ENCODE data around the gene LILRA2. TPM values are rescaled to one million over a fixed set of nuclear protein-coding genes. Genes with fewer than 3 reads are reported as not detected.
"Not testable (repeated sequence)": the region's sequence is repeated elsewhere in the genome, so short reads cannot be mapped to it uniquely, and the experiment has no call there.

The LILRA2 gene
- total and polyA plus RNA-seq, 8 donors: 0.86 to 39.7 (median 1.1) TPM

- ATAC-seq: no peak
- no peak for TF ChIP-seq CTCF (IDR thresholded peaks at IDR 0.05)
- DNase-seq: no peak
- Histone ChIP-seq H3K4me1 (no peaks in the 10 kb centered on the region), H3K36me3 (no peaks in the 10 kb centered on the region), H3K27me3 (no peaks in the 10 kb centered on the region), H3K27ac (no peak overlapping the region), H3K9me3 (no peaks in the 10 kb centered on the region), H3K4me3 (no peak overlapping the region)
- intact Hi-C loops (cut with DNase I): no loop called here
Observed at GRCh38 chr19:54620464-54620863, 46.9 kb downstream of the LILRA2 start.

GRCh38 chr19:54622431-54622830 is 48.8 kb downstream of the LILRA2 start:
- intact Hi-C loops (cut with DNase I): no loop called here
- no peak for TF ChIP-seq CTCF (IDR thresholded peaks at IDR 0.05)
- DNase-seq: no peak
- ATAC-seq: no peak
- Histone ChIP-seq H3K27me3 (no peaks in the 10 kb centered on the region), H3K27ac (no peak overlapping the region), H3K36me3 (no peaks in the 10 kb centered on the region), H3K9me3 (no peaks in the 10 kb centered on the region), H3K4me3 (no peak overlapping the region), H3K4me1 (no peaks in the 10 kb centered on the region)

GRCh38 chr19:54624234-54624633 is 50.6 kb downstream of the LILRA2 start:
- H3K4me1 ChIP-seq; DNase-seq; intact Hi-C loops (cut with DNase I); ATAC-seq; H3K36me3 ChIP-seq; H3K27ac ChIP-seq; H3K4me3 ChIP-seq; H3K9me3 ChIP-seq; H3K27me3 ChIP-seq: not testable (repeated sequence)

GRCh38 chr19:54624934-54625730 is 51.5 kb downstream of the LILRA2 start:
- H3K27ac ChIP-seq; H3K27me3 ChIP-seq; H3K9me3 ChIP-seq; DNase-seq; H3K4me1 ChIP-seq; H3K36me3 ChIP-seq; intact Hi-C loops (cut with DNase I); H3K4me3 ChIP-seq; ATAC-seq: not testable (repeated sequence)

GRCh38 chr19:54626757-54627156 is 53.2 kb downstream of the LILRA2 start:
- intact Hi-C loops (cut with DNase I): no loop called here
- peaks cover 0 to 25% of the 10 kb centered on the region in 2 donors for H3K27me3 ChIP-seq
- no peak for DNase-seq
- no peak overlapping the region for H3K4me3 ChIP-seq
- ATAC-seq: no peak
- no peak overlapping the region for H3K27ac ChIP-seq
- no peaks in the 10 kb centered on the region for H3K9me3 ChIP-seq
- peaks cover 0 to 8% of the 10 kb centered on the region in 2 donors for H3K4me1 ChIP-seq
- peaks cover 0 to 1% of the 10 kb centered on the region in 2 donors for H3K36me3 ChIP-seq
- no peak for TF ChIP-seq CTCF (IDR thresholded peaks at IDR 0.05)

GRCh38 chr19:54627912-54628311 is 54.3 kb downstream of the LILRA2 start:
- H3K9me3 ChIP-seq; H3K27ac ChIP-seq; ATAC-seq; intact Hi-C loops (cut with DNase I); DNase-seq; H3K4me3 ChIP-seq: not testable (repeated sequence)
- peaks cover 0 to 11% of the 10 kb centered on the region in 2 donors for H3K4me1 ChIP-seq
- peaks cover 0 to 13% of the 10 kb centered on the region in 2 donors for H3K36me3 ChIP-seq
- peaks cover 0 to 36% of the 10 kb centered on the region in 2 donors for H3K27me3 ChIP-seq

- Histone ChIP-seq H3K4me3 (peak within 1 kb of the TSS in 1 of 2 donors; percentile 42), H3K36me3 (peaks cover 0 to 21% of the 10 kb centered on the region in 2 donors), H3K4me1 (peaks cover 0 to 11% of the 10 kb centered on the region in 2 donors), H3K27ac (peak within 1 kb of the TSS in 1 of 2 donors; percentile 42), H3K27me3 (peaks cover 0 to 52% of the 10 kb centered on the region in 2 donors)
- ATAC-seq: peak; percentile 52
- H3K9me3 ChIP-seq; intact Hi-C loops (cut with DNase I): not testable (repeated sequence)
- DNase-seq: peak in 1 of 4 donors; percentile 80
Observed at GRCh38 chr19:54630262-54630661, 56.7 kb downstream of the LILRA2 start, which contains the start of gene LILRB1. LILRB1 (plus strand) TSS chr19:54630484; CDS start chr19:54631074, 590 bp downstream.
